SU-DHL-6 (cell line): Measurements from ENCODE around the gene EIF4E.

ENCODE experiments used
- EZH2phosphoT487 ChIP-seq: fragments of 200-600 bp; sonication (generic), shearing (Covaris generic); conservative IDR thresholded peaks from 2 replicates; pipeline ENCODE4 v1.6.1; 2018; ENCODE audit warnings: mild to moderate bottlenecking, antibody characterized with exemption, low read length, moderate library complexity, mixed read lengths
- TF ChIP-seq, protein P1 (sequence below): fragments of 200-600 bp; sonication (generic); IDR thresholded peaks from one replicate; pipeline ENCODE4 v1.5.1; 2017; ENCODE audit warnings: antibody characterized with exemption, mild to moderate bottlenecking, low read length, moderate library complexity; ENCODE audit not compliant: insufficient read depth, poor library complexity, severe bottlenecking

DNA sequence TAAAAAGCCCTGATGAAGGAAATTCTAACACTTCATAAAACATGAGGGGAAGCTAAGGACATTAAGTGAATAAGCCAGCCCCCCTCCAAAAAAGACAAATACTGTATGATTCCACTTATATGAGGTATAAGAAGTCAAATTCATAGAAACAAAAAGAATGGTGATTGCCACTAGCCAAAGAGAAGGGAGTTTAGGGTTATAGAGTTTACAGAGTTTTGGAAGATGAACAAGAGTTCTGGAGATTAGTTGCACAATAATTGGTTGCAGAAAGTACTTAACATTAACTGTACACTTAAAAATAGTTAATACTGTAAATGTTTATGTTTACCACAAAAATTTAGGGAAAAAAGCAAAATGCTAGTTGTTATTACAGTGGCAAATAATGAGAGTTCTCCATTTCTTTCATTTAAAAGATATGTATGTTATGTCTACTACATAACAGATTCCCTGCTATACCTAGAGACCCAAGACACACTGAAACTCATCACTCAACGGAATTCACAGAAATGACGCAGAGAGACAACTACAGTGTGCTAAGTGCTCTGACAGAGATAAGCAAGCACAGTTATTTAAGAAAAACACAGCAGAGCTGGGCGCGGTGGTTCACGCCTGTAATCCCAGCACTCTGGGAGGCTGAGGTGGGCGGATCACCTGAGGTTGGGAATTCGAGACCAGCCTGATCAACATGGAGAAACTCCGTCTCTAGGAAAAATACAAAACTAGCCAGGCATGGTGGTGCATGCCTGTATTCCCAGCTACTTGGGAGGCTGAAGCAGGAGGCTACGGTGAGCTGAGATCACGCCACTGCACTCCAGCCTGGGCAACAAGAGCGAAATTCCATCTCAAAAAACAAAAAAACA lies 37.2 kb downstream of the EIF4E start:
- TF ChIP-seq, protein P1, sequence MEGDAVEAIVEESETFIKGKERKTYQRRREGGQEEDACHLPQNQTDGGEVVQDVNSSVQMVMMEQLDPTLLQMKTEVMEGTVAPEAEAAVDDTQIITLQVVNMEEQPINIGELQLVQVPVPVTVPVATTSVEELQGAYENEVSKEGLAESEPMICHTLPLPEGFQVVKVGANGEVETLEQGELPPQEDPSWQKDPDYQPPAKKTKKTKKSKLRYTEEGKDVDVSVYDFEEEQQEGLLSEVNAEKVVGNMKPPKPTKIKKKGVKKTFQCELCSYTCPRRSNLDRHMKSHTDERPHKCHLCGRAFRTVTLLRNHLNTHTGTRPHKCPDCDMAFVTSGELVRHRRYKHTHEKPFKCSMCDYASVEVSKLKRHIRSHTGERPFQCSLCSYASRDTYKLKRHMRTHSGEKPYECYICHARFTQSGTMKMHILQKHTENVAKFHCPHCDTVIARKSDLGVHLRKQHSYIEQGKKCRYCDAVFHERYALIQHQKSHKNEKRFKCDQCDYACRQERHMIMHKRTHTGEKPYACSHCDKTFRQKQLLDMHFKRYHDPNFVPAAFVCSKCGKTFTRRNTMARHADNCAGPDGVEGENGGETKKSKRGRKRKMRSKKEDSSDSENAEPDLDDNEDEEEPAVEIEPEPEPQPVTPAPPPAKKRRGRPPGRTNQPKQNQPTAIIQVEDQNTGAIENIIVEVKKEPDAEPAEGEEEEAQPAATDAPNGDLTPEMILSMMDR, result no peak
- TF ChIP-seq EZH2phosphoT487, result no peak
